NCI-H345 (cell line): ENCODE measurements around the gene HNRNPU.

Source experiments
- DNase-seq: peaks from one replicate; lab custom pipeline; 2025; lab: John Stamatoyannopoulos, UW

The HNRNPU gene

GRCh38 chr1:244802556-244803239 lies 61.6 kb downstream of the HNRNPU start:
- DNase-seq: no peak

- no peak for DNase-seq
Observed at GRCh38 chr1:244802041-244802440, 62.3 kb downstream of the HNRNPU start.

- DNase-seq: no peak
Observed at GRCh38 chr1:244801246-244801645, 63.1 kb downstream of the HNRNPU start.

- DNase-seq: no peak
Observed at GRCh38 chr1:244800821-244801220, 63.5 kb downstream of the HNRNPU start.
